Activated CD8-positive, alpha-beta memory T cell treated with anti-CD3 and anti-CD28 coated beads, Interleukin-2, amount 50 U/mL, for 1 hour (primary cell): ENCODE data around the gene PRELID1.

Experiments
- DNase-seq: peaks from one replicate; pipeline ENCODE4 v3.0.0-alpha.2; 2020; ENCODE audit errors: extremely low read depth

PRELID1 gene

GRCh38 chr5:177313561-177314259 is 10.1 kb downstream of the PRELID1 start:
- no peak for DNase-seq

- DNase-seq: no peak
Measured at GRCh38 chr5:177314376-177315342, 11.1 kb downstream of the PRELID1 start.

GRCh38 chr5:177315411-177315810 is 11.8 kb downstream of the PRELID1 start:
- DNase-seq: no peak

GRCh38 chr5:177316005-177316404 is 12.4 kb downstream of the PRELID1 start:
- DNase-seq: no peak

GRCh38 chr5:177317959-177318377 is 14.4 kb downstream of the PRELID1 start:
- DNase-seq: no peak

- no peak for DNase-seq
Measured at GRCh38 chr5:177319913-177320588, 16.5 kb downstream of the PRELID1 start.

GRCh38 chr5:177320879-177321278 is 17.3 kb downstream of the PRELID1 start:
- DNase-seq: no peak

- DNase-seq: no peak
Measured at GRCh38 chr5:177325868-177326381, 22.3 kb downstream of the PRELID1 start.

- DNase-seq: no peak
Measured at GRCh38 chr5:177327539-177328522, 24.2 kb downstream of the PRELID1 start.

- no peak for DNase-seq
Measured at GRCh38 chr5:177328545-177329231, 25.1 kb downstream of the PRELID1 start.

- no peak for DNase-seq
Measured at GRCh38 chr5:177329883-177330282, 26.3 kb downstream of the PRELID1 start.

GRCh38 chr5:177330991-177331842 is 27.6 kb downstream of the PRELID1 start:
- no peak for DNase-seq

GRCh38 chr5:177332031-177332895 is 28.7 kb downstream of the PRELID1 start:
- no peak for DNase-seq

GRCh38 chr5:177332896-177333260 is 29.3 kb downstream of the PRELID1 start:
- no peak for DNase-seq

- DNase-seq: no peak
Measured at GRCh38 chr5:177333420-177334154, 30.0 kb downstream of the PRELID1 start.

GRCh38 chr5:177334155-177334551 is 30.6 kb downstream of the PRELID1 start:
- no peak for DNase-seq
